OCI-LY1 (cell line): Measurements from ENCODE around the gene FAHD1.
A peak's percentile ranks its signal among the peaks of the same experiment; 100 is the strongest.

Experiments used
- H2AFZ ChIP-seq: fragments of 200-600 bp; sonication (generic), shearing (Covaris generic); 2 replicates; pipeline ENCODE4 v1.6.0; 2014; ENCODE audit warnings: antibody characterized with exemption, mild to moderate bottlenecking, low read length
- H3F3A ChIP-seq: fragments of 200-600 bp; sonication (generic), shearing (Covaris generic); 2 replicates; pipeline ENCODE4 v1.6.0; 2014; ENCODE audit warnings: mild to moderate bottlenecking, antibody characterized with exemption, low read length, moderate library complexity; ENCODE audit not compliant: insufficient read depth
- H3K27ac ChIP-seq: fragments of 200-600 bp; sonication (generic); 2 replicates; pipeline ENCODE4 v1.5.1; 2014; ENCODE audit warnings: low read length, mixed run types, mild to moderate bottlenecking, low read depth; ENCODE audit not compliant: poor library complexity, severe bottlenecking
- H3K27me3 ChIP-seq: fragments of 200-600 bp; sonication (generic); 2 replicates; pipeline ENCODE4 v1.6.0; 2014; ENCODE audit warnings: antibody characterized with exemption, mild to moderate bottlenecking, low read length, moderate library complexity; ENCODE audit not compliant: insufficient read depth
- H3K36me3 ChIP-seq: fragments of 200-600 bp; sonication (generic); 2 replicates; pipeline ENCODE4 v1.6.1; 2014; ENCODE audit warnings: mild to moderate bottlenecking, antibody characterized with exemption, low read length, moderate library complexity, mixed read lengths; ENCODE audit not compliant: insufficient read depth
- H3K4me1 ChIP-seq: fragments of 200-600 bp; sonication (generic); 2 replicates; pipeline ENCODE4 v1.5.1; 2014; ENCODE audit warnings: mild to moderate bottlenecking, low read length, moderate library complexity; ENCODE audit not compliant: insufficient read depth, severe bottlenecking
- H3K4me2 ChIP-seq: fragments of 200-600 bp; sonication (generic), shearing (Covaris generic); 2 replicates; pipeline ENCODE4 v1.6.1; 2014; ENCODE audit warnings: low read length
- H3K4me3 ChIP-seq: fragments of 200-600 bp; sonication (generic); 2 replicates; pipeline ENCODE4 v1.5.1; 2014; ENCODE audit warnings: low read length, low read depth, mild to moderate bottlenecking, mixed read lengths; ENCODE audit not compliant: poor library complexity, severe bottlenecking
- H3K79me2 ChIP-seq: fragments of 200-600 bp; shearing (Covaris generic); 2 replicates; pipeline ENCODE4 v1.6.1; 2016; ENCODE audit warnings: mixed run types, low read length, mixed read lengths; ENCODE audit not compliant: insufficient read depth
- H3K9ac ChIP-seq: fragments of 200-600 bp; sonication (generic), shearing (Covaris generic); 2 replicates; pipeline ENCODE4 v1.6.1; 2014; ENCODE audit warnings: mild to moderate bottlenecking, low read length, mixed read lengths
- H3K9me2 ChIP-seq: fragments of 200-600 bp; sonication (generic), shearing (Covaris generic); 2 replicates; pipeline ENCODE4 v1.6.1; 2014; ENCODE audit warnings: low read depth, mild to moderate bottlenecking, low read length, mixed read lengths
- H3K9me3 ChIP-seq: fragments of 200-600 bp; shearing (Covaris generic); 2 replicates; pipeline ENCODE4 v1.6.1; 2014; ENCODE audit warnings: low read length, mixed read lengths
- H4K20me1 ChIP-seq: fragments of 200-600 bp; sonication (generic), shearing (Covaris generic); 2 replicates; pipeline ENCODE4 v1.6.0; 2016; ENCODE audit warnings: mild to moderate bottlenecking, low read length; ENCODE audit not compliant: insufficient read depth
- CTCF ChIP-seq: fragments of 200-600 bp; sonication (generic), shearing (Covaris generic); IDR thresholded peaks from 2 replicates; pipeline ENCODE4 v1.5.1; 2017; ENCODE audit warnings: mild to moderate bottlenecking, antibody characterized with exemption, low read length, moderate library complexity, mixed read lengths
- EZH2 ChIP-seq: fragments of 200-600 bp; sonication (generic), shearing (Covaris generic); IDR thresholded peaks from 2 replicates; pipeline ENCODE4 v1.8.0; 2017; ENCODE audit warnings: borderline replicate concordance, mixed run types, mild to moderate bottlenecking, antibody characterized with exemption, low read length, moderate library complexity, mixed read lengths

Gene FAHD1

DNA sequence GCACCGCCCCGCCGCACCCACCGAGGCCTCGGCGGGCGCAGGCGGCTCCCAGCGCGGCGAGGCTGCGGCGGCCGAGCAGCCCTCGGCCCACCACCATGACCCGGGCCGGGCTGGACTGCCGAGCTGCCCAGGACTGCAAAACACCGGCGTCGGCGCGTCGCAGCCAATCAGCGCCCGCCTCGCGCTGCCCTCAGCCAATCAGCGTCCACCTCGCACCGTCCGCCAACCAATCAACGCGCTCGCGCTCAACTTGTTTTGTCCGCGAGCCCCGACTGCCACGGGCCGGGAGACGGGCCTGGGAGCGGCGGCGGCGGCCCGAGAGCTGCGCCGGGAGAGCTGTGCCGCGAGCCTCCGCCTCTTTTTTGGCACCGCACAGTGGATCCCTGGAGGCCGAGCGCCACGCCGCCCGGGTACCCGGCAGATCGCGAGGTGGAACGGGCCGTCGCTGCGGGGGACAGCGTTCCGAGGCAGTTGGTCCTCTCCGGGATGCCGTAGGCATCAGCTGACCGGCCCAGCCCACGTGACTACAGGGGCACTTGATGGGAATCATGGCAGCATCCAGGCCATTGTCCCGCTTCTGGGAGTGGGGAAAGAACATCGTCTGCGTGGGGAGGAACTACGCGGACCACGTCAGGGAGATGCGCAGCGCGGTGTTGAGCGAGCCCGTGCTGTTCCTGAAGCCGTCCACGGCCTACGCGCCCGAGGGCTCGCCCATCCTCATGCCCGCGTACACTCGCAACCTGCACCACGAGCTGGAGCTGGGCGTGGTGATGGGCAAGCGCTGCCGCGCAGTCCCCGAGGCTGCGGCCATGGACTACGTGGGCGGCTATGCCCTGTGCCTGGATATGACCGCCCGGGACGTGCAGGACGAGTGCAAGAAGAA is at the start of gene FAHD1, which contains the start of gene HAGH:
FAHD1 (plus strand) TSS at position 516 of the 883 bp plus-strand sequence; CDS start at position 549, 33 bp downstream.
HAGH (minus strand) TSS at position 135 of the 883 bp plus-strand sequence; CDS start at position 97, 38 bp downstream.
- H3K4me1 ChIP-seq, result peaks cover 8% of the 10 kb centered on the region
- no peaks in the 10 kb centered on the region; the same call in 1 of the 2 replicates for H3K36me3 ChIP-seq
- no peaks in the 10 kb centered on the region for H4K20me1 ChIP-seq
- H3K9ac ChIP-seq, result peak within 1 kb of the TSS; percentile 40
- H3K27ac ChIP-seq, result no peak within 1 kb of the TSS
- peak within 1 kb of the TSS; percentile 64 for H3K4me3 ChIP-seq
- H2AFZ ChIP-seq, result no peak within 1 kb of the TSS
- TF ChIP-seq EZH2 (no peak), CTCF (no peak)
- peaks cover 4% of the 10 kb centered on the region; the same call in 1 of the 2 replicates for H3K27me3 ChIP-seq
- H3K9me2 ChIP-seq, result no peaks in the 10 kb centered on the region
- H3K79me2 ChIP-seq, result no peaks in the 10 kb centered on the region
- no peaks in the 10 kb centered on the region for H3F3A ChIP-seq
- peak within 1 kb of the TSS; percentile 65 for H3K4me2 ChIP-seq
- H3K9me3 ChIP-seq, result no peaks in the 10 kb centered on the region

DNA sequence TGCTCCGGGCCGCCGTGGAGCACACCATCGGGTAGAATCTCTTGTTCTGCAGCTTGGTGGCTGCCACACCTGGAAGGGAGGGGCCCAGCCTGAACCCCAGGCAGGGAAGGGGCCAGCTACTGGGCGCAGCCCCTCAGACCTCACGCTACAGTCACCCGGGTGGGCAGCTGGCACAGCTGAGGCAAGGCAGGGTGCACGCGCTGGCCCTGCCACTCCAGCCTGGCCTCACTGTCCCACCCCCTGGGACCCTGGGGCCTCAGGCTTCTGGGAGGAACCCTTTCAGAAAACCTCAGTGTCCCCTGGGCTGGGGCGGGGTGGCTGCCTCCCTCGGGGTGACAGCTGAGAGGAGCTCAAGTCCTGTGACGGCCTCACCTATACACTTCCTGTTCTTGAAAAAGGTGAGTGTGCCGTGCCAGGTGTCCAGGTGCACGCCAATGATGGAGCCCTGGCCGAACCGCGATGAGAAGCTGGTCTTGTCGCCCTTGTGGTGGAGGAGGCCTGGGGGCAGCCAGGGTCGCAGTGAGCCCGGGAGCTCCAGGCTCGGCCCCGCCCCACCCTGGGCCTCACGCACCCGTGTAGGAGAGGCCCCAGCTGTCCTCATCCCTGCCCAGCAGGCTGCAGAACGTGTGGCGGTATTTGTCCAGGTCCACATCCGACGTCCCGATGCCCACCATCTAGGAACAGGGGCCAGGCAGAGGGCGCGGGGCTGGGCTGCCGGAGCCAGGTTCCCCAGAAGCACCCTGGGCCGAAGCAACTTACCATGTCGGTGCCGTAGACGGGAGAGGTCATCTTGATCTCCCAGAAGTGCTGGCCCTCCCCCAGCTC is 49.4 kb upstream of the FAHD1 start:
- Histone ChIP-seq H3K9me2 (no peaks in the 10 kb centered on the region), H3K27me3 (no peaks in the 10 kb centered on the region), H3K9me3 (no peaks in the 10 kb centered on the region), H3K27ac (no peak overlapping the region), H2AFZ (no peak overlapping the region), H3K36me3 (peaks cover 44% of the 10 kb centered on the region), H3F3A (0 out of 2 replicates have a peak, but pooled peaks cover 3% of the 10 kb centered on the region), H3K9ac (no peak overlapping the region), H3K4me3 (no peak overlapping the region), H3K79me2 (no peaks in the 10 kb centered on the region), H3K4me1 (peaks cover 25% of the 10 kb centered on the region), H3K4me2 (no peak overlapping the region), H4K20me1 (no peaks in the 10 kb centered on the region)
- no peak for TF ChIP-seq CTCF
- no peak for TF ChIP-seq EZH2
